Anterior cingulate cortex (tissue), 58 donors: ENCODE results near the gene MYO9A.

ENCODE experiments used
- DNase-seq, 58 donors: peaks; one replicate each; lab custom pipeline; 2025; lab: John Stamatoyannopoulos, UW

The MYO9A gene

DNA sequence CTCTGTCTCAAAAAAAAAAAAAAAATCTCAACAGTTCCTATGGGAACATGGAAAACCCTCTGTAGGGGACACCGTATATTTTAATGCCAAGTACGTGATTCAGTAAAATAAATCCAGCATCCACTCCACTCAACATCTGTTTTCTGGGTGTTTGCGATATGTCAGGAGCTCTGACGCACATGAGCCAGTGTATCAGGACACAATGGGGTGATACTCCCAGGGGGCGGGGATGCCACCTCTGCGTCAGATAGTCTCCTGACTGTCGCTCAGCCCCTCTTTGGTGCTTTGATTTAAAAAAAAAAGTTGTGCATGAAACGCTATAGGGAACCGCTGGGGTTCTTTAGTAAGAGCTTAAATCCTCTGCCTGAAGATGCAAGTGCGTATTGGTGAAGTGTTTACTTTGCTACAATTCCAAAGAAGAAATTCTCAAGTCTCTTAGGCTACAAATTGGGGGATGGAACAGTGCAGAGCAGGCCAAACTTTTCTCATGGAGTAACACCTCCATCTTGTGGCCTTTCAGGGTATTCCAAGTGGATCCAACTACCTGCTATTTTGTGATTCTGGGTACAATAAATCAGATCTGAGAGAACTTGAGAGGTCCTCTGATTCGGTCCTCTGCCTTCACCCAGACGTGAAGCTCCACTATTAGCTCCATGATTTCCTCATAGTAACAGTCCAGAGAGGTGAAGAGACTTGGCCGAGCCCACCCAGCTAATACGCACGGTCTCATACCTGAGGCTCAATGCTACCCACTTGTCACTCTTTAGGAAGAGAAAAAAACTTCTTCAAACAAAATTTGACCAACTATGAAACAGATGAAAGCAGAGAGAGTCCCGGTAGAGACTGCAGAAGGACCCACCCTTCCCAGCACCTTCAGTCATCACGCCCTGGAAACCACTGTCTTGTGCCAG, 316.9 kb downstream of the MYO9A start:
- peak in 27 of 58 donors; percentile 3 to 72 (median 16) for DNase-seq

DNA sequence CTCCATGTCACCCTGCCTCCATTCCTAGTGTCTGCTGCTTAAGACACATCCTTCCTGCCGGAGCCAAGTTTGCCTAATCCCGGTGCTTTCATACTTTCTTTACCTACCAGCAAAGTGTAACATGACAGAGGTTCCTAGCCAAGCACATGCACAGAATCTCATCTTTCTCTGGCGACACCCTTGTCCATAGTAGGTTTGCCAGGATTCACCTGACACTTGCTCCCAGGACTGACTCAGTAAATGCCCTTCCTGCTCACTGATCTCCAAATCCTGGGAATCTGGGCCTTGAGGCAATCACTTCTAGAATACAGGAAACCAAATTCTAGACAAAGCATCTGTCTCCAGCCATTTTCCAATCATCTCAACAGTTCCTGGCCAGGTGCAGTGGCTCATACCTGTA, 317.8 kb downstream of the MYO9A start:
- DNase-seq = no peak

DNA sequence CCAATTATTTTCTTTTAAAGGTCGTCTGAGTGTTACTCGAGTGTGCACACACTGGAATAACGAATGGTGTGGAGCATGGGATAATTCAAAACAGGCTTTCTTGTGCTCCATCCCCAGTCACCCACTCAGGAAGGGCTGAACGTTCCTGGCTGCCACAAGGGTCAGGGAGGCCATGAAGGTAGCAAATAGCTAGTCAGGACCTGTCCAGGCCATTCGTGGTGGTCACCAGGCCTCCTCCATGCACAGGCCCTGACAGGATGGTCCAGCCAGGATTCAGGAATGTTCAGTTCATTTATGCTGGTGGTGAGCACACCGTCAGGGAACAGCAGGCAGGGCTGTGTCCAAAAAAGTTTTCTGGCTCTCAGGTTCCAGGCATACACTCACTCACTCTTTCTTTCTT, 319.3 kb downstream of the MYO9A start:
- DNase-seq = no peak

DNA sequence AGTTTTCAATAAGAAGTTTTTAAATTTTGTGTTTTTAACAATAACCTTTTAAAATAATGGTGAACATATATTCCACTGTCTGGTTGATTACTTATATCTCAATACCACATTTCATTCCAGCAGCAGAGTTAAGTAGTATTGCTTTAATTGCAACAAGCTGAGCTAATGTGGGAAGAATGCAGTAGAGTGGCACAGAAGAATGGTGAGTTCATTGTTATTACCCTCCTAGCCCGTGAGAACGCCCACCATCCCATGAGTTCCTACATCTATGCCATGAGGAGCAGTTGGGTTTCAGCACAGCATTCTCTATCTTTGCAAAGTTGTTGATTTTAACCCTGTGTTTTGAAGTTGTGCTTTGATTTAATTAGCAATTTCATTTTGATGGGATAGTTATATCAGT, 325.4 kb downstream of the MYO9A start:
- DNase-seq = no peak

DNA sequence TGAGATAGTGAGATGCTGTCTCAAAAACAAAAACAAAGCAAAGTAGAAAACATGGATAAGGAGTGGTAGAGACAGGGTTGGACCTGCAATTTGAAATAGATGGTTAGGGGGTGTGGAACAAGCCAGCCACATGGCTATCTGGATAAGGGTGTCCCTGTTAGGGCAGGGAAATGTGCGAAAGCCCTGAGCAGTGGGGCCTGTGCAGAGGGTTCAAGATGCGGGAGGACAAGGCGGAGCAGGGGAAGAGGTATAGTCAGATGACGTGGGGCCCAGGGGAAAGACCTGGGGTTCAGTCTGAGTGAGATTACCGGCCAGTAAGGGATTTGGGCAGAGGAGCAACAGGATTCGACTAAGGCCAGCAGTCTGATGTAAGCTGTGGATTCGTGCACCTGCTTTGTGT, 326.0 kb downstream of the MYO9A start:
- no peak for DNase-seq

DNA sequence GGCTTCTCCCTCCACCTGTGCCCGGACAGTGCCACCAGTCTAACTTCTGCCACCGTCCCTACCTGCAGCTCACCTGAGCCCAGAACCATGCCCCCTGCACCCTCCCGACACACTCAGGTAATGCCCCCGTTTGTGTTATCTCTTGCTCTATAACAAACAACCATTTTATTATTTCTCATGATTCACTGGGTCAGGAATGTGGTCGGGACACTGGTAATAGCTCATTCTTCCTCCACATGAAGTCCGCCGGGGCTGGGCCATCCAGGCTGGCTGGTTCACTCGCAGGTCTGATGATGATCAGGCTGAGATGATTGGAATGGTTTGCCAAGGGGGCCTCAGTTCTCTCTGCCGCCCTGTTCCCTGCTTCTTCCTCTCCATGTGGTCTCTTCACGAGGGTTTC, 327.9 kb downstream of the MYO9A start:
- DNase-seq = no peak

DNA sequence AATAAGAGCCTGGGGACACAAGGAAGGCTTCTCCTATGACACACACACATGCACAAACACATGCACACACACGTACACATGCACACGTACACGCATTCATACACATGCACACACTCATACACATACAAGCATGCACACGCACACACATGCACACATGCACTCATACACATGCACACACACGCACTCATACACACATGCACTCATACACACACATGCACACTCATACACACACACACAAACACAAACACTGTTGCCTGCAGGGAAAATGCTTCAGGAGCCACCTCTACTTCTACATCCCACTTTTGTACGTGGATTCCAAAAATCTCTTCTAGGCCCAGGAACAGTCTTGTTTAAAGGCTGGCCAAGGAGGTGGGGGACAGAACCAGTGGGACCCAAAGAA, 328.3 kb downstream of the MYO9A start:
- no peak for DNase-seq

DNA sequence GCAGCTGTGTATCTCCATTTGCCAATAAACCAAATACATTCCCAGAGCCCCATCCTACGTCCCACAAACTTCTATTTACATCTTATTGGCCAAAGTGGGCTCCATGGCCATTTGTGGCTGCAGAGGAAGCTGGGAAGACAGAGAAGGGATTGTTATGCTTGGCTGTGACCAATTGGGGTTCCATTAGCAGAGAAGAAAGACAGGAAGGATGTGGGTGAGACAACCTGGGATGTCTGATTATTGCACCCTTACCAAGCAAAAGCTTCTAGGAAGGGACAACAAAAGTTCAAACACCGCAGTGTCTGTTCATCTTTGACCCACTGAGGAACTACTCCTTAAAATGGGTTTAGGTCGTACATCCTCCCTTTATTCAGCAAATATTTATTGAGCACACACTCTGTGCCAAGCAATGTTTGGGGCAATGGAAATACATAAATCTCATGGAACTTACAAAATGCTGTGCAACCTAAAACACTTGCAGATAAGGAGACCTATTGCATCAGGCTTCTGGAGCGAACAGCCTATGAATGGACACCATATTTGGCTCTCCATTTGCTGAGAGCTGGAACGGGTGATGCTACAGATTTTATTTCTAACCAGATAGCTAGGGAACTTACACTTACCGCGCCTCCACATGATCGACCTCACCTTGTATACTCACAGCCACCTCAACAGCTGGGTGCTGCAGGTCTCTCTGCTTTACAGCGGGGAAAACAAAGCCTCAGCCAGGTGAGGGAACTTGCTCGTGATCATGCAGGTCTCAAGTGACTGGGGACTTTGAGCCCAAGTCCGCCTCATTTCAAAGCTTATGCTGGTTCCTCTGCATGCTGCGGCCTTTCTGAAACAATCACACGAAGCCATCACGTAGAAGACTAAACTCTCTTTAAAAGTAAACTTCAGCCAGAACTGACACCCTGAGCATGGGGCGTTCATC, 329.0 kb downstream of the MYO9A start:
- no peak for DNase-seq

DNA sequence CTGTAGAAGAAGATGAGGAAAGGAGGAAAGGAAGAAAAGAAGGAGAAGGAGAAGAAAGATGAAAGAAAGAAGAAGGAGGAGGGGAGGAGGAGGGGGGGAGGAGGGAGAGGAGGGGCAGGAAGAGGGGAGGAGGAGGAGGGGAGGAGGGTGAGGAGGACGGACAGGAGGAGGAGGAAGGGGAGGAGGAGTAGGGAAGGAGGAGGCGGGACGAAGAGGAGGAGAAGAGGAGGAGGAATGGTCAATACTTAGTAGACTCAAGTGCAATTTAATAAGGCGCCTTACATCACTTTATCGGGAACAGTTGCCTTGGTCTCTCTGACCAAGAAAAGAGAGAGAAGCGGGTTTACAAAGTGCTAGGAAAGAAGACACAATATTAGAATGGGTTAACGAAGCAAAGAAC, 331.3 kb downstream of the MYO9A start:
- no peak for DNase-seq

DNA sequence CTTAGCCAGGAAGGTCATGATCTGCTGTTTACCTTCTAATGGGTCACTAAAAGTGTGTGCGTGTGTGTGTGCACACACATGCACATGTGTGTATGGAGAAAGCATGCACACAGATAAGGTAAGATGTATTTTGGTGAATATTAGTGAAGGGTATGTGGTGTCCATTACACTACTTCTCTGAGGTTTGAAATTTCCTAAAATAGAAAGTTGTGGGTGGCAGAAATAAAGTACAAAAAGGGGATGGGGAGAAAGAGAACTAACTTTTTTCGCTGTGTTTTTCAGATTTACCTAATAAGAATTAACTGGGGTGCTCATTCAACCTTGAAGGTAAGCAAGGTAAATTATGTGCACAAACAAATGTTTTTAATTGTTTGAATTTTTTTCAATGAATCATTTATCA, 332.0 kb downstream of the MYO9A start:
- no peak for DNase-seq

DNA sequence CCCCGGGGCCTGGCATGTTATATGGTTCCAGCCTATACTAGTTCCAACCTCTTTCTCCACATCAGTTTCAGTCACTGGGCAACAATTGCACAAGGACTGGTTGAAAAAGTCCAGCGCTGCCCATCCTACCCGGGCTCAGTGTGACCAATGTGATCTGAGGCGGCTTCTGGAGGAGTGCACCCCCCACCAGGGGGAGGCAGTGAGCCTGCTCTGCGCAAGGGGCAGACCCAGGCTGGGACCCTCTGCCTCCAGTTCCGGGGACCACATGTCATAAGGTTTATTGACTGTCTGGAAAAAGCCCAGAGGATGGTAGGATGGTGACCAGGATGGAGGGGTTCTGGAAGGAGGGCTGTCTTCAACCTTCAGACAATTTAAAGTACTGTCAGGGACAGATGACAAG, 333.2 kb downstream of the MYO9A start:
- DNase-seq = no peak

DNA sequence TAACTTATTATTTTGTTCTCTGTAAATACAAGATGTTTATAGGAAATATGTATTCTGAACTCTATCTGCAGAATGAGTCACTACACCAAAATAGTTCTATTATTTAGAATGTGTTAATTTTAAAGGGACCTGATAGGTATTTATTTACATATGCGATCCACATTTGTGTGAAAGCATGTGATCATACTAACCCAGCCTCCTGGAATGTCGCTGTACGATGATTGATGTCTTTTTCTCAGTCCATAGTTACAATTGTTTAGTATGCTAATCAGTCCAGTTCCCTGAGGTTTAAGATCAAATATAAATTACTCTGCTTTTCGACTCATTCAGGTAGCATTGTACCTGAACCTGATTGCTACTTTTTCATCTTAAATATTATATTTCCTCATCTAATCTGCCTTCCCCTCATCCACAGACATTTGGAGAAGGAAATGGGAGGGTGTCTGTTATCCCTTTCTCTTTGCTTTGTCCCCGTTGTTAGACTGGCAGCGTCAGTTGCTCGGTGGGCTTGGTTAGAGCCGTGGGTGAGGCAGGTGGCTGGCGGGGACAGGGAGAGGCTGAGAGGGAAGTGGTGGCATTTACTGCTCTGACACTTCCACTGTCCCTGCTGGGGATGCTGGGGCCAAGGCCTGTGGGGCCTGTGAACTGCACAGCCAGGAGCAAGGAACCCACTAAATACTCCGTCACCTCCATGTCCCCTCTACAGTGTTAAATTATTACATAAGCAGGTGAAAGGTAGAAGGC, 335.4 kb downstream of the MYO9A start:
- DNase-seq = no peak

DNA sequence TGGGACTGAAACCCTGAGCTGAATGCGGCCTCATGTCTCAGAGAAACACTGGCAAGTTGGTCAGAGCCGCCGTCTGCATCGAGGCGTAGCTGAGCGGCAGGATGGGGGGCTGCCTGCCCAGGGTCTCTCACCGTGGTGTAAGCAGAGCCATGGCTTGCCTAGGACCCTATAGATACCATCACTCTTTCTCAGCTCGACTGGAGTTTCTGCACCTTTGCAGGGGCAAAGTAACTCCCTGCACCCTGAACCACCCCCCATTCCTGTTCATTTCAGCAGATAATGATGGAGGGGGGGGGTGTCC, 336.0 kb downstream of the MYO9A start:
- no peak for DNase-seq

DNA sequence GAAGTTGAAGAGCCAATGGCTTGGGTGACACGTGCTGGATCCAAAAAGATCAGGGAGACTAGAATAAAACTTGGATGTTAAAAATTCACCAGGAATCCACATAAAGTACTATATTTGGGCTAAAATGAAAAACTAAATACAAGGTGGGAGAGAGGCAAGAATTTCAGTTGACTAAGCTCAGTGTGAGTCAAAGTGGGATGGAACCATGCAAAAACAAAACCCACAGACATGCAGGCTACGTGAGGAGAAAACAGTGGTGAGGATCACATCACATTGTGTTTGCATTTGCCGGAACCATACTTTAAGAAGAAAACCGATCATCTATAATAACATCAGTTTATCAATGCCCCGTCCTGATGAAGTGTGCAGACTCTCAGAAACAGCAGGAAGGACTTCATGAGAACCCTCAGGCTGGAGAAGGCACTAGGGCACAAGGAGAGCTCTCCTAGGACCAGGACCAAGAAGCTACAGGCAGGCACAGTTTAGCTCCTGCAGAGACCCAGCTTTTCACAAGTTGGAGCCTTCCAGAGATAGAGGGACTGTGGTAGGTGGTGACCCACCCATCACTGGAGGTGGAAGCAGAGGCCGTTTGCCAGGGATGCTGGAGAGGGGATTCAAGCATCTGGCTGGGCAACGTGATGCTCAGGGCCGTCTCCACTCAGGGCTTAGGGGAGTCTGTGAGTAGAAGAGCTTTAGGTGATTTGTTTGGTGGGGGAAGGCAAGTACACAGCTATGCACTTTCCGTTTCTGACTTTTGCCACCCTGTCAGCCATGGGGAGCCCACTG, 336.6 kb downstream of the MYO9A start:
- no peak for DNase-seq

DNA sequence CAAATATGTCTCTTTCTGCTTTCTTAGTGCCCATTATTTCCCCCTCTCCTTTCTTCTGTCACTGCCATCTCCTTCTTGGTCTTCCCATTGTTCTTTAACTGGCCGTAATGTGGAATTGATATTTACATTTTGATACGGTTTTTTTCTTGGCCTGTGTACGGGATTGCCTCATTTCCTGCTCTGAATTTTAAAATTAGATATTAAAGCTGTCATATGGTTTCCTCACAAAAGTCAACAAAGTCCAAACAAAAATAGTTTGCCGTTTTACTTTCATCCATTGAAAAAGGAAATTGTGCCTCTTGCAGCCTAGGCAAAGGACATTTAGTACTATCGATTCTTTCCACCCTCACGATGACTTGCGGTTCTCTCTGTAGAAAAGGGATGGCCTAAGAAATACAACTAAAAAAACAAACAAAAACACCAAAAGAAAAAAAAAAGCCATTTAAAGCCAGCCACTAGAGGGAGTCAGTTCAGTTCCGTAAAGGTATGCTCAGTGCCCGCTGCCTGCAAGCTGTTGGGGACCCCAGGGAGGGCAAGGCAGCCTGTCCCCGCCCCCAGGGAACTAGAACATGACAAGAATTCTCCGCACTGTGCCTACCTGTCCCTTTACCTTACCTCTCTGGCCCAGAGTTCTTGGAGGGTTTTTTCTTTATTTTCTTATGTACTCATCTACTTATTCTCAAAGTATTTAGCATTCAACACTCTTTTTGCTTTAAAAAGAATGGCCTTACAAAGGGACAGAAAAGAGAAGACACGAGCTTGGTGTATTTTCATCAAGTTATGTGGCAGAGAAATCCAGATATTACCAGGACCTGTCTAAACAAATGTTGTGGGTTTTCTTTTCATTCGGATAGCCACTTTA, 337.6 kb downstream of the MYO9A start:
- peak in 1 of 58 donors; percentile 8 for DNase-seq

DNA sequence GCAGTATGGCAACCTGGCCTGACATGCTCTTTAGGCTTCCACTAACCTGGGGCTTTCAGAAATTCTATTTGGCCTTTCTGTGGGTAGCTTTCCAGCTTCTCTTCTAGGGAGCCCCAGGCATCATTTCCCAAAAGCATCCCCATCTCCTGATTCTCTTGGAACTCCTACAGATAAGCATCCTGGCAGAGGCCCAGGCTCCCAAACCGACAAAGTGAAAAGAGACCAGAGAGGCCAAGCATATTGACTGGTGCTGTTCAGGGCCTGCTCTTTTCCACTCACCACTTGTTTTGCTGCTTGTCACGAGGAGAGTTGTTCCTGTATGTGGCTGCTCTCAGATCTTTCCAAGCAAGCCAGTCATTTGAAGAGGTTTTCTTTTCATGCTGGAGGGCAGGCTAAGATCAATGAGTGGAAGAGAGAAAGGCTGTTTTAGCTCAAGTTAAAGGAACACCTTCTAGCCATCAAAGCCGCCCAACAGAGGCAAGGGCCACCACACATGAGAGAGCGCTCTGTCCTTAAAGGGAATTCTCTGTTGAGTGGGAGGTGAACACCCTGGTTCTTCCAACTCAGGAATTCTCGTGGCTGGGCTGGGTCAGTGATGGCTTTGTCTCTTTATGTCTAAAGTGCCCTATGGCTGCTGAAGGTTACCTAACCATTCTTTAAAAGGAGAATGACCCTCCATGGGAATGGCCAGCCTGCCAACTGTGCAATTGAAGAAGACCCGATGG, 338.7 kb downstream of the MYO9A start:
- DNase-seq = no peak

DNA sequence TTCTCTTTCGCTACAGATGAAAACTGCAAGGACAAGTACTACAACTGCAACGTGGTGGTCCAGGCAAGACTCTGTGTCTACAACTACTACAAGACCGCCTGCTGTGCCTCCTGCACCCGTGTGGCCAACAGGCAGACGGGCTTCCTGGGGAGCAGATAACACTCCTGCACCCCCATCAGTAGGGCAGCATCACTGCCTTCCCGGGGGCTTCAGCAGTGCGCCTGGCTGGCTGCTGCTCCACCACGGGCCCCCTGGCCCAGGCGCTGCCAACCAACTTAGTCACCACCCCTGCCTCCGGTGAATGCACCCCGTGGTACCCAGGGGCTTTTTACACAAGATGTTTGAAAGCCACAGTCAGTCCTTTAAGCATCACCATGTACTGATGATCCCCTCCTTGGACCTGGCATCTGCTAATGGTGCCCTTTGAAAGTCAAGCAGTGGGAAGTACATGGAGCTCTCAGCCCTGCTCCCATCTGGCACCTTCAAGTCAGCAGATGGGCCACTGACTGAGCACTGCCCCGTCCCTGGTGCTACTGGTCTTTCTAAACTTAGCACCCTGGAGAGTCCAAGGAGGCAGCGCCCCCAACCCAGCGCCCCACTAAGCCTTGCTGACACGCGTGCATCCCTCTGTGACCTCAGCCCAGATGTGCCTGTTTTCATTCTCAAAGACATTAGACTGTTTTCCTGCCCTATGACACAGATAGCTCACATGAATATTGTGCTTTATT, 340.6 kb downstream of the MYO9A start:
- no peak for DNase-seq

DNA sequence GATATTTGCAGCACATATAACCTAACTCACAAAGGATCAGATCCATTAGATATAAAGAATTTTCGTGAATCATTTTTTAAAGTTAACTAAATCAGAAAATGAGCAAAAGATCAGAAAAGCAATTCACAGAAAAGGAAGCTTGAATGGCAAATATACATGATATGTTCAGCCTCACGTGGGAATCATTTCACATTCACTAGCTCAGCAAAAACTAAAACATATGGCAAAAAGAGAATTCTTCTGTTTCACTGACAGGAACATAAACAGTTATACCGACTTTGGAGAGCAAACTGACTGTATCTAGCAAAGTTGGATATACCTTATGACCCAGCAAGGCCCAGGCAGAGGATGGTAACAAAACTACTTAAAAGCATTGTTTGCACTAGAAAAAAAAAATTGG, 341.6 kb downstream of the MYO9A start:
- no peak for DNase-seq
